ENCODE results near the gene HSFX4. TPM values are rescaled to one million over a fixed set of nuclear protein-coding genes. Genes with fewer than 3 reads are reported as not detected.

Gene HSFX4
- total RNA-seq, 4 donors from 2014 or later: not detected

GRCh38 chrX:149962859-149963757, 33.7 kb downstream of the HSFX4 start:
- H3K4me3 ChIP-seq (ENCODE audit: low read depth, poor library complexity, severe bottlenecking): no peak overlapping the region
- DNase-seq (ENCODE audit: low spot score in 2 of 2): peak in 1 of 2 donors; percentile 25
- no peak for TF ChIP-seq CTCF (IDR thresholded peaks at IDR 0.05)
- TF ChIP-seq POLR2A (IDR thresholded peaks at IDR 0.05): no peak
- intact Hi-C loops (cut with DNase I; ENCODE audit: low total_unique reads): loop anchor here (10.0 kb wide), 1 partner anchor 402 kb away; the partner anchor contains the start of gene MAMLD1
- WGBS, 2 donors: 30 to 47% methylated on average over 9 of the region's 9 CpGs

GRCh38 chrX:149979126-149979644, 49.8 kb downstream of the HSFX4 start:
- TF ChIP-seq POLR2A (IDR thresholded peaks at IDR 0.05) (no peak), CTCF (IDR thresholded peaks at IDR 0.05) (no peak)
- intact Hi-C loops (cut with DNase I; ENCODE audit: low total_unique reads): no loop called here
- WGBS, 2 donors: 69 to 78% methylated on average over 3 of the region's 3 CpGs

More at GRCh38 chrX:149979126-149979644, 49.8 kb downstream of the HSFX4 start:
- H3K4me3 ChIP-seq (ENCODE audit: low read depth, poor library complexity, severe bottlenecking): no peak overlapping the region
- DNase-seq (ENCODE audit: low spot score in 2 of 2): no peak

Other genes with a start within 250 kb of the HSFX4 start
- under 1 TPM in 1 of 4 donors, not detected in 3; 0.13 TPM for gene MAGEA11, start 217.5 kb upstream of the HSFX4 start, total RNA-seq
- gene HSFX1, start 155.5 kb upstream of the HSFX4 start, total RNA-seq: 1 to 10 TPM in 3 of 4 donors, not detected in 1; 2.1 to 2.6 (median 2.2) TPM
- not detected for gene MAGEA9, start 147.6 kb upstream of the HSFX4 start, total RNA-seq
- gene MAGEA8, start 48.4 kb upstream of the HSFX4 start, total RNA-seq: not detected
- gene EOLA2, start 8.9 kb downstream of the HSFX4 start, total RNA-seq: 10 to 100 TPM; 16.0 to 22.5 (median 19.3) TPM